ENCODE results near the gene PIK3R3. TPM values are rescaled to one million over a fixed set of nuclear protein-coding genes. Genes with fewer than 3 reads are reported as not detected.

The PIK3R3 gene
- total RNA-seq, 2 donors from 2014 or later = 18.4 to 19.0 TPM

GRCh38 chr1:46068525-46068924, 63.9 kb downstream of the PIK3R3 start:
- H3K27me3 ChIP-seq (ENCODE audit: control insufficient read depth, insufficient read depth, low read length, poor library complexity, severe bottlenecking) = no peaks in the 10 kb centered on the region
- H3K9ac ChIP-seq (ENCODE audit: extremely low read depth, low read length, poor library complexity, severe bottlenecking) = no peak overlapping the region
- H3K27ac Mint-ChIP-seq = no peak overlapping the region
- DNase-seq = no peak
- peaks cover 20% of the 10 kb centered on the region for H3K36me3 ChIP-seq (ENCODE audit: control insufficient read depth, insufficient read depth, low read length)
- H3K4me3 ChIP-seq (ENCODE audit: low read length) = no peak overlapping the region
- H3K4me1 ChIP-seq (ENCODE audit: control insufficient read depth, insufficient read depth, low read length) = no peaks in the 10 kb centered on the region
- 89 to 93% methylated on average over 3 of the region's 3 CpGs for WGBS, 2 experiments (ENCODE audit: insufficient coverage in 1 of 2, insufficient read length in 1 of 2)
- H3K9me3 Mint-ChIP-seq = no peaks in the 10 kb centered on the region
- no peak overlapping the region for H3K27ac ChIP-seq (ENCODE audit: low read depth, low read length)
- H3K9me3 ChIP-seq (ENCODE audit: control insufficient read depth, low read length) = no peaks in the 10 kb centered on the region
- no peaks in the 10 kb centered on the region for H3K27me3 Mint-ChIP-seq (ENCODE audit: insufficient read depth)
- no peak overlapping the region for H3K4me3 Mint-ChIP-seq
- H3K4me1 Mint-ChIP-seq = peaks cover 11% of the 10 kb centered on the region
- peaks cover 14% of the 10 kb centered on the region for H3K36me3 Mint-ChIP-seq (ENCODE audit: low read depth)
- TF ChIP-seq CTCF (conservative IDR thresholded peaks at IDR 0.05) = no peak

GRCh38 chr1:46067652-46068051, 64.8 kb downstream of the PIK3R3 start:
- WGBS, 2 experiments (ENCODE audit: insufficient coverage in 1 of 2, insufficient read length in 1 of 2) = 93% methylated on average over 1 of the region's 1 CpG; no CpG with 5 or more reads in 1 of the 2 experiments
- no peaks in the 10 kb centered on the region for H3K4me1 ChIP-seq (ENCODE audit: control insufficient read depth, insufficient read depth, low read length)
- no peak overlapping the region for H3K27ac ChIP-seq (ENCODE audit: low read depth, low read length)
- no peaks in the 10 kb centered on the region for H3K9me3 ChIP-seq (ENCODE audit: control insufficient read depth, low read length)
- DNase-seq = no peak
- H3K27me3 ChIP-seq (ENCODE audit: control insufficient read depth, insufficient read depth, low read length, poor library complexity, severe bottlenecking) = no peaks in the 10 kb centered on the region
- no peak for TF ChIP-seq CTCF (conservative IDR thresholded peaks at IDR 0.05)
- Mint-ChIP-seq H3K36me3 (ENCODE audit: low read depth) (peaks cover 17% of the 10 kb centered on the region), H3K4me3 (no peak overlapping the region), H3K4me1 (peaks cover 10% of the 10 kb centered on the region), H3K27me3 (ENCODE audit: insufficient read depth) (no peaks in the 10 kb centered on the region), H3K27ac (no peak overlapping the region), H3K9me3 (no peaks in the 10 kb centered on the region)
- H3K4me3 ChIP-seq (ENCODE audit: low read length) = no peak overlapping the region
- no peak overlapping the region for H3K9ac ChIP-seq (ENCODE audit: extremely low read depth, low read length, poor library complexity, severe bottlenecking)
- H3K36me3 ChIP-seq (ENCODE audit: control insufficient read depth, insufficient read depth, low read length) = peaks cover 20% of the 10 kb centered on the region

- Mint-ChIP-seq H3K36me3 (ENCODE audit: low read depth) (peaks cover 32% of the 10 kb centered on the region), H3K9me3 (no peaks in the 10 kb centered on the region), H3K27ac (no peak overlapping the region), H3K4me1 (peaks cover 2% of the 10 kb centered on the region), H3K27me3 (ENCODE audit: insufficient read depth) (no peaks in the 10 kb centered on the region), H3K4me3 (no peak overlapping the region)
- no peak overlapping the region for H3K4me3 ChIP-seq (ENCODE audit: low read length)
- H3K9ac ChIP-seq (ENCODE audit: extremely low read depth, low read length, poor library complexity, severe bottlenecking) = no peak overlapping the region
- DNase-seq = no peak
- H3K27me3 ChIP-seq (ENCODE audit: control insufficient read depth, insufficient read depth, low read length, poor library complexity, severe bottlenecking) = no peaks in the 10 kb centered on the region
- no peaks in the 10 kb centered on the region for H3K9me3 ChIP-seq (ENCODE audit: control insufficient read depth, low read length)
- TF ChIP-seq CTCF (conservative IDR thresholded peaks at IDR 0.05) = no peak
- no peak overlapping the region for H3K27ac ChIP-seq (ENCODE audit: low read depth, low read length)
- peaks cover 37% of the 10 kb centered on the region for H3K36me3 ChIP-seq (ENCODE audit: control insufficient read depth, insufficient read depth, low read length)
- no peaks in the 10 kb centered on the region for H3K4me1 ChIP-seq (ENCODE audit: control insufficient read depth, insufficient read depth, low read length)
These were observed 67.0 kb downstream of the PIK3R3 start for GRCh38 chr1:46065405-46065804.
